K562 (cell line): ENCODE measurements around the gene SIGLEC11. TPM values are rescaled to one million over a fixed set of nuclear protein-coding genes. Genes with fewer than 3 reads are reported as not detected.

Source experiments
- ATF7 ChIP-seq: fragments of 450-650 bp; IDR thresholded peaks from 2 replicates; pipeline ENCODE4 v1.7.1; 2014; ENCODE audit warnings: mild to moderate bottlenecking, moderate library complexity
- CCNT2 ChIP-seq: IDR thresholded peaks from 2 replicates; pipeline ENCODE4 v1.6.1; 2011; ENCODE audit warnings: borderline replicate concordance, low read depth, mild to moderate bottlenecking, moderate library complexity, mixed read lengths, low read length; ENCODE audit not compliant: insufficient read length; ENCODE audit errors: extremely low read depth
- NONO ChIP-seq, 2 experiments: fragments of 200-400 bp in 1 of 2; fragments of 450-650 bp in 1 of 2; formaldehyde crosslinking in 1 of 2; IDR thresholded peaks; 2 replicates each; pipeline ENCODE4 v1.6.1; 2017; ENCODE audit warnings: low read depth in 2 of 2, mild to moderate bottlenecking in 2 of 2, moderate library complexity in 2 of 2, low read length in 1 of 2
- NRF1 ChIP-seq, 2 experiments: fragments of 450-650 bp; IDR thresholded peaks in 1 of 2; conservative IDR thresholded peaks in 1 of 2; 2 replicates each; pipeline ENCODE4 v1.6.1; 2014; ENCODE audit warnings: mild to moderate bottlenecking in 2 of 2
- PURB ChIP-seq: sonication (generic); formaldehyde crosslinking; IDR thresholded peaks from 2 replicates; pipeline ENCODE4 v1.9.0; 2021; ENCODE audit warnings: low read depth, mild to moderate bottlenecking, missing genetic modification reagents
- SMAD4 ChIP-seq: fragments of 250-450 bp; sonication (Bioruptor Pico); conservative IDR thresholded peaks from 2 replicates; pipeline ENCODE4 v1.8.0; 2021; ENCODE audit warnings: inconsistent platforms, mild to moderate bottlenecking, moderate library complexity
- SRF ChIP-seq, 2 experiments: fragments of 250-450, 450-650 bp in 1 of 2; sonication (Bioruptor Pico) in 1 of 2; sonication (generic) in 1 of 2; formaldehyde crosslinking; IDR thresholded peaks; 2 replicates each; pipeline versions ENCODE4 v1.5.0 to v1.5.1; 2020 to 2022; ENCODE audit warnings: mild to moderate bottlenecking in 1 of 2, missing genetic modification reagents in 1 of 2
- ZNF444 ChIP-seq: fragments of 250-450 bp; sonication (Bioruptor Pico); IDR thresholded peaks from 2 replicates; pipeline ENCODE4 v1.4.0; 2020; ENCODE audit warnings: mild to moderate bottlenecking, moderate library complexity
- polyA plus RNA-seq, 8 experiments: library from polyadenylated mRNA; depleted of rRNA in 4 of 8; stranded (reverse) in 5 of 8; unstranded in 3 of 8; fragments of >200 nt; fragmentation: Nextera tagmentation in 2 of 8; fragmentation: Illumina TruSeq in 1 of 8; extraction: Ambion mirVana in 2 of 8; extraction: Trizol in 1 of 8; gene quantifications; 2 replicates each; pipeline versions ENCODE4 v1.2.1 to v1.2.3, GENCODE V29; 2011 to 2014; ENCODE audit warnings: inconsistent platforms in 1 of 8, missing spikeins in 1 of 8
- total RNA-seq, 7 experiments: library from RNA; depleted of rRNA in 6 of 7; stranded (reverse); fragments of >200 nt in 6 of 7; fragmentation: Illumina TruSeq in 2 of 7; extraction: Trizol in 2 of 7; gene quantifications; 2 replicates each; pipeline versions ENCODE4 v1.2.1 to v1.2.3, GENCODE V29; 2011 to 2021; ENCODE audit warnings: low replicate concordance in 1 of 7
- TF ChIP-seq, protein P1 (sequence below): fragments of 450-650 bp; formaldehyde crosslinking; IDR thresholded peaks from 2 replicates; pipeline ENCODE4 v1.4.0; 2020; ENCODE audit warnings: mild to moderate bottlenecking, moderate library complexity
- TF ChIP-seq, protein P2 (sequence below): fragments of 250-450 bp; sonication (Bioruptor Pico); IDR thresholded peaks from 2 replicates; pipeline ENCODE4 v1.8.0; 2022; ENCODE audit warnings: moderate library complexity, mild to moderate bottlenecking, inconsistent platforms
- TF ChIP-seq, protein P3 (sequence below): IDR thresholded peaks from 2 replicates; pipeline ENCODE4 v1.6.1; 2016; ENCODE audit warnings: missing genetic modification characterization, missing compliant biosample characterization
- TF ChIP-seq, protein P4 (sequence below): fragments of 250-450 bp; sonication (Bioruptor Pico); IDR thresholded peaks from 2 replicates; pipeline ENCODE4 v1.8.0; 2021; ENCODE audit warnings: moderate library complexity, mild to moderate bottlenecking, inconsistent platforms
- TF ChIP-seq, protein P5 (sequence below), 2 experiments: fragments of 450-650 bp; formaldehyde crosslinking in 1 of 2; IDR thresholded peaks; 2 replicates each; pipeline versions ENCODE4 v1.4.0 to v1.6.1; 2014 to 2020; ENCODE audit warnings: mild to moderate bottlenecking in 2 of 2, borderline replicate concordance in 1 of 2, low read depth in 1 of 2

The SIGLEC11 gene
- total and polyA plus RNA-seq, 9 of the 15 experiments (the other 6 are each of a cell fraction or from before 2014, with no cell fraction given), result not detected

DNA sequence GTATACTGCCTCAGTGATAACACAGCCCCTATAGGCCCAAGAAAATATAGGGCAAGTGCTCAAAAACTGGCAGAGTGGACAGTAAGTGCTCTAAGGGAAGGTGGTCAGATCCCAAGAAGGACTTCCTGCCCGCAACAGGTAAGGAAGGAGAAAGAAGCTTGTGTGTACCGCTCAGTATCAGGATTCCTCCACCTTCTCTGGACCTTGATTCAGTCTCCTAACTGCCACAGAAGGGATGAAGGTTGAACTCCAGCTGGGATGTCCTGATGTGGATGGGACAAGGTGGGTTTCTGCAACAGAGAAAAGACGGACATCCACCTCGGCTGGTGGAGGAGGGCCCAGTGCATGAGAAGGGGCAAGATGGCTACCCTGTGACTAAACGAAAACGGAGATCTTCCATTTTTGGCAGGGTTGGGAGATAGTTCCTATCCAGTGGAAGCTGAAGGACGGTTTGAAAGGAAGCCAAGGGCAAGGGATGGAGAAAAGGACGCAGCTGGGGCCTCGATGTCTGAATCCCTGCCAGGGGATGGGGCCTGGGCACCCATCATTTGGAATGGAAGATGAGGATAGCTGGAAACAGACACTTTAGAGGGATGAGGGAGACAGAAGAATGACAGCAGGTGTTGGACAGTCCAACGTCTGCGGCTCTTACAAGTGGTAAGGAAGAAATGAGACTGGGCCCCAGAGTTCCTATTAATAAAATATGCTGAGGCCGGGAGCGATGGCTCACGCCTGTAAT lies 33.3 kb downstream of the SIGLEC11 start (continued):
- TF ChIP-seq, protein P1, sequence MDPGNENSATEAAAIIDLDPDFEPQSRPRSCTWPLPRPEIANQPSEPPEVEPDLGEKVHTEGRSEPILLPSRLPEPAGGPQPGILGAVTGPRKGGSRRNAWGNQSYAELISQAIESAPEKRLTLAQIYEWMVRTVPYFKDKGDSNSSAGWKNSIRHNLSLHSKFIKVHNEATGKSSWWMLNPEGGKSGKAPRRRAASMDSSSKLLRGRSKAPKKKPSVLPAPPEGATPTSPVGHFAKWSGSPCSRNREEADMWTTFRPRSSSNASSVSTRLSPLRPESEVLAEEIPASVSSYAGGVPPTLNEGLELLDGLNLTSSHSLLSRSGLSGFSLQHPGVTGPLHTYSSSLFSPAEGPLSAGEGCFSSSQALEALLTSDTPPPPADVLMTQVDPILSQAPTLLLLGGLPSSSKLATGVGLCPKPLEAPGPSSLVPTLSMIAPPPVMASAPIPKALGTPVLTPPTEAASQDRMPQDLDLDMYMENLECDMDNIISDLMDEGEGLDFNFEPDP (CRISPR knock-in tag), result no peak
- TF ChIP-seq ATF7 (no peak), ZNF444 (CRISPR knock-in tag) (no peak), PURB (CRISPR knock-in tag) (no peak), SRF (CRISPR knock-in tag; IDR thresholded peaks at IDR 0.05) (peak in 1 of 2 experiments; percentile 14; a peak in 1 of 4 replicates), CCNT2 (no peak), SMAD4 (CRISPR knock-in tag) (0 out of 2 replicates have a peak, but pooled peaks have one; percentile 20), NONO (IDR thresholded peaks at IDR 0.05; ENCODE audit: low read depth in 2 of 2, low read length in 1 of 2) (no peak), NRF1 (conservative IDR thresholded peaks at IDR 0.05 in 1 of 2, IDR thresholded peaks at IDR 0.05 in 1 of 2) (no peak)
- TF ChIP-seq, protein P2, sequence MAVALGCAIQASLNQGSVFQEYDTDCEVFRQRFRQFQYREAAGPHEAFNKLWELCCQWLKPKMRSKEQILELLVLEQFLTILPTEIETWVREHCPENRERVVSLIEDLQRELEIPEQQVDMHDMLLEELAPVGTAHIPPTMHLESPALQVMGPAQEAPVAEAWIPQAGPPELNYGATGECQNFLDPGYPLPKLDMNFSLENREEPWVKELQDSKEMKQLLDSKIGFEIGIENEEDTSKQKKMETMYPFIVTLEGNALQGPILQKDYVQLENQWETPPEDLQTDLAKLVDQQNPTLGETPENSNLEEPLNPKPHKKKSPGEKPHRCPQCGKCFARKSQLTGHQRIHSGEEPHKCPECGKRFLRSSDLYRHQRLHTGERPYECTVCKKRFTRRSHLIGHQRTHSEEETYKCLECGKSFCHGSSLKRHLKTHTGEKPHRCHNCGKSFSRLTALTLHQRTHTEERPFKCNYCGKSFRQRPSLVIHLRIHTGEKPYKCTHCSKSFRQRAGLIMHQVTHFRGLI (CRISPR knock-in tag), result no peak
- TF ChIP-seq, protein P3, sequence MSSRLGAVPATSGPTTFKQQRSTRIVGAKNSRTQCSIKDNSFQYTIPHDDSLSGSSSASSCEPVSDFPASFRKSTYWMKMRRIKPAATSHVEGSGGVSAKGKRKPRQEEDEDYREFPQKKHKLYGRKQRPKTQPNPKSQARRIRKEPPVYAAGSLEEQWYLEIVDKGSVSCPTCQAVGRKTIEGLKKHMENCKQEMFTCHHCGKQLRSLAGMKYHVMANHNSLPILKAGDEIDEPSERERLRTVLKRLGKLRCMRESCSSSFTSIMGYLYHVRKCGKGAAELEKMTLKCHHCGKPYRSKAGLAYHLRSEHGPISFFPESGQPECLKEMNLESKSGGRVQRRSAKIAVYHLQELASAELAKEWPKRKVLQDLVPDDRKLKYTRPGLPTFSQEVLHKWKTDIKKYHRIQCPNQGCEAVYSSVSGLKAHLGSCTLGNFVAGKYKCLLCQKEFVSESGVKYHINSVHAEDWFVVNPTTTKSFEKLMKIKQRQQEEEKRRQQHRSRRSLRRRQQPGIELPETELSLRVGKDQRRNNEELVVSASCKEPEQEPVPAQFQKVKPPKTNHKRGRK, result no peak
- TF ChIP-seq, protein P4, sequence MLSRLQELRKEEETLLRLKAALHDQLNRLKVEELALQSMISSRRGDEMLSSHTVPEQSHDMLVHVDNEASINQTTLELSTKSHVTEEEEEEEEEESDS, result no peak
- TF ChIP-seq, protein P5, sequence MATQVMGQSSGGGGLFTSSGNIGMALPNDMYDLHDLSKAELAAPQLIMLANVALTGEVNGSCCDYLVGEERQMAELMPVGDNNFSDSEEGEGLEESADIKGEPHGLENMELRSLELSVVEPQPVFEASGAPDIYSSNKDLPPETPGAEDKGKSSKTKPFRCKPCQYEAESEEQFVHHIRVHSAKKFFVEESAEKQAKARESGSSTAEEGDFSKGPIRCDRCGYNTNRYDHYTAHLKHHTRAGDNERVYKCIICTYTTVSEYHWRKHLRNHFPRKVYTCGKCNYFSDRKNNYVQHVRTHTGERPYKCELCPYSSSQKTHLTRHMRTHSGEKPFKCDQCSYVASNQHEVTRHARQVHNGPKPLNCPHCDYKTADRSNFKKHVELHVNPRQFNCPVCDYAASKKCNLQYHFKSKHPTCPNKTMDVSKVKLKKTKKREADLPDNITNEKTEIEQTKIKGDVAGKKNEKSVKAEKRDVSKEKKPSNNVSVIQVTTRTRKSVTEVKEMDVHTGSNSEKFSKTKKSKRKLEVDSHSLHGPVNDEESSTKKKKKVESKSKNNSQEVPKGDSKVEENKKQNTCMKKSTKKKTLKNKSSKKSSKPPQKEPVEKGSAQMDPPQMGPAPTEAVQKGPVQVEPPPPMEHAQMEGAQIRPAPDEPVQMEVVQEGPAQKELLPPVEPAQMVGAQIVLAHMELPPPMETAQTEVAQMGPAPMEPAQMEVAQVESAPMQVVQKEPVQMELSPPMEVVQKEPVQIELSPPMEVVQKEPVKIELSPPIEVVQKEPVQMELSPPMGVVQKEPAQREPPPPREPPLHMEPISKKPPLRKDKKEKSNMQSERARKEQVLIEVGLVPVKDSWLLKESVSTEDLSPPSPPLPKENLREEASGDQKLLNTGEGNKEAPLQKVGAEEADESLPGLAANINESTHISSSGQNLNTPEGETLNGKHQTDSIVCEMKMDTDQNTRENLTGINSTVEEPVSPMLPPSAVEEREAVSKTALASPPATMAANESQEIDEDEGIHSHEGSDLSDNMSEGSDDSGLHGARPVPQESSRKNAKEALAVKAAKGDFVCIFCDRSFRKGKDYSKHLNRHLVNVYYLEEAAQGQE (IDR thresholded peaks at IDR 0.05; ENCODE audit: borderline replicate concordance), result no peak
- TF ChIP-seq, protein P5 (CRISPR knock-in tag; IDR thresholded peaks at IDR 0.05; ENCODE audit: low read depth), result no peak
